Fibroblast of peridontal ligament (primary cell): ENCODE measurements around the gene ZNF524.

Experiments
- DNase-seq: peaks from one replicate; pipeline ENCODE4 v3.0.0-alpha.2; 2010; ENCODE audit errors: extremely low read depth

ZNF524 gene

DNA sequence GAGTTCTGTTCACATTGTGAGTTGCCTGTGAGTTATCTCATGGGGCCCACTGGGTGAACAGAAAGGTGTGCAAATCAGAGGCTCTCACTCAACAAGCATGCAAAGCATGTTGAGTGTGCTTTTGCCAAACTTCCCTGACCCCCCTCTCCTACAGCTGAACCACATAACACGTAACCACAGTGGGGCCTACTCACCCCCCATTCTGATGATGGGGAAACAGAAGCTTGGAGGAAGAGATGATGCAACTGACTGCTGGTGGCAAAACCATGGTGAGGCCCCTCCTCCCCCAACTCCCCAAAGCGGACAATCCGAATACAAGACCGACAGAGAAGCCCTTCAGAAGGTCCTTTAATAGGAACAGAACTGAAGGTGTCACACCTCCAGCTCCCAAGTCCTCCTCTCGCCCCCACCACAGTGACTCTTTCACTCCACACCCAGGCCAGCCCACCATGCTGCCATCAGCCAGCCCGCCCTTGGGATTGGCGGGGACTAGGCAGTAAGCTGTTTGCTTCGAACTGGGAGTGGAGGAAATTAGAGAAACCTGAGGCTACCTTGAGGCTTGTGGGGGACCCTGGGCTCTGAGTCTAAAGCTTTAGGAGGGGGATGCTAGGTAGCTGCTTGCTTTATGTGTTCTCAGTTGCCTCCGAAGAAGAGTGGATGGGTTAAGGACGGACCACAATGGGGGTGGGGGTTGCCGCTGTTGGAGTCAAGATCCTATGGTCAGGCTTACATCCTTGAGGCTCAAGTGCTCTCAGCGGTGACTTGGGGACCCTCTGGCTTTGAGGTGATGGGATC, 20.5 kb downstream of the ZNF524 start:
- no peak for DNase-seq

DNA sequence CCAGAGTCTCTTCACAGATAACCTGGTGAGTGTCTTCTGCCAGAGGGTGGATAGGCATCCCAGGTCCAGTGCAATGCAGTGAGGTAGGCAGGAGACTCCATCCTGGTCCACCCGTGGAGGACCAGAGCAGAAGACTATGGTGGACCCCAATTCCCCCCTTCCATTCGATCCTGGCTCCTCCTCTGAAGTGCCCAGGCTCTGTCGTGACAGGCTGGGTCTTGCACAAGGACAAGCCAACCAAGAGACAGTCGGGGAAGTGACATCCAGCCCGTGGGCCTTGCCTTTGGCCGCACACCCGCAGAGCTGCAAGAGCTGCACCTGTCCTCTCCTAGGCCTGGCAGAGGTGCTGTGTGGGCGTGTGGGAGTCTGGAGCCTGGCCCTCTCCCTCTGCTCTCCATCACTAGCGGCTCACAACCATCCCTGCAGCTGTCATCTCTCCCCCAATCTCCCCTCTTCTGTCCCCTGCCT, 21.2 kb downstream of the ZNF524 start:
- DNase-seq = no peak

DNA sequence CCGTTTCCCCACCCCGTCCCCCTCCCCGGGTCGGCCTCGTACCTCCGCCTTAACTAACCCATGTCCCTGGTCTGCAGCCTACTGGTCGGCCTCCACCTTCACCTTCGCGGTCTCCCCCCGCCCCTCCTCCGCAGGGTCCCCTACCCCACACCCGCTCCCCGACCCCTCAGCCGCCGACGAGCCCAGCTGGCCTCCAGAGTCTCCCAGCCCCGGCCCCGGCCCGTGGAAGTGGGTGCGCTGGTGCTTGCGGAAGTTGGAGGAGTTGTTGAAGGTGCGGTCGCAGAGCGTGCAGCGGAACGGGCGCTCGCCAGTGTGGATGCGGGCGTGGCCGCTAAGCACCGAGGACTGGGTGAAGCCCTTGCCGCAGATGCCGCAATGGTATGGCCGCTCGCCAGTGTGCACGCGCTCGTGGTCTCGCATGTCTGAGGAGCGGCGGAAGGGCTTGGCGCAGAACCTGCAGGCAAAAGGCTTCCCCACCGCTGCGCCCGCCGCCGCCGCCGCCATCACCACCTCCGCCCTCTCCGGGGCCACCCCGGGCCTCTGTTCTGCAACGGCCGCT, 21.7 kb downstream of the ZNF524 start:
- no peak for DNase-seq

DNA sequence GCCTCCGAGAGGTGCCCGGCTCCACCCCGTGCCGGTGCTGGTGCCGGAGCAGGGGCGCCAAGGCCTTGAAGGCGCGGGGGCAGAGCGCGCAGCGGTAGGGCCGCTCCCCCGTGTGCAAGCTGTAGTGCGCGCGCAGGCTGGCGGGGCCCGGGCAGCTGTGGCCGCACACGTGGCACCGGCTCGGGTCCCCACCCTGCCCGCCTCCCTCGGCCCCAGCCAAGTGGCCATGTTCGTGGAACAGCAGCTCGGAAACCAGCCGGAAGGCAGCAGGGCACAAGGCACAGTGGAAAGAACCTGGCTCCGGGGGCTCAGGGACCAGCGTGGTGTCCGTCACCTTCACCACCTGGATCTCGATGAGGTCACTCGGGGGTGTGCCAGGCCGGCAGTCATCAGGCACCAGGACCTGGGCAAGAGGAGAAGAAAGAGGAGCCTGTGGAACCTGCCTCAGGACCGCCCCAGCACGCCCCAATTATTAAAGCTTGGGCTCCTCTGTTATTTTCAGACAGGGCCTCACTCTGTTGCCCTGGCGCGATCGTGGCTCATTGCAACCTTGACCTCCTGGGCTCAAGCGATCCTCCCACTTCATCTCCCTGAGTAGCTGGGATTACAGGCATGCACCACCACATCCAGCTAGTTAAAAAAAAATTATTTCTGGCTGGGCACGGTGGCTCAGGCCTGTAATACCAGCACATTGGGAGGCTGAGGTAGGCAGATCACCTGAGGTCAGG, 22.3 kb downstream of the ZNF524 start:
- no peak for DNase-seq

DNA sequence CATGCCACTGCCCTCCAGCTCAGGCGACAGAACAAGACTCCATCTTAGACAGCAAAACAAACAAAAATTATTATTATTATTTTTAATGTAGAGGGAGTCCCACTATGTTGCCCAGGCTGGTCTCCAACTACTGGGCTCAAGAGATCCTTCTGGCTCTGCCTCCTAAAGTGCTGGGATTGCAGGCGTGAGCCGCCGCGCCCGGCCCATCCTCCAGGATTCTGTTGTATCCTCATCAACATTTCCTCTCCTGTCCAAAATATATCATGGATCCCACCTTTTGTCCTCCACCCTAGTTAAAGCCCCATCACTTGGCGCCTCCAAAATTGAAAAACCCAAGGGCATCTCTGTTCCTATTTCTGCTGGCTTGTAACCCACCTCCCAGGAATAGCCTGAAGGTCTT, 23.0 kb downstream of the ZNF524 start:
- no peak for DNase-seq

DNA sequence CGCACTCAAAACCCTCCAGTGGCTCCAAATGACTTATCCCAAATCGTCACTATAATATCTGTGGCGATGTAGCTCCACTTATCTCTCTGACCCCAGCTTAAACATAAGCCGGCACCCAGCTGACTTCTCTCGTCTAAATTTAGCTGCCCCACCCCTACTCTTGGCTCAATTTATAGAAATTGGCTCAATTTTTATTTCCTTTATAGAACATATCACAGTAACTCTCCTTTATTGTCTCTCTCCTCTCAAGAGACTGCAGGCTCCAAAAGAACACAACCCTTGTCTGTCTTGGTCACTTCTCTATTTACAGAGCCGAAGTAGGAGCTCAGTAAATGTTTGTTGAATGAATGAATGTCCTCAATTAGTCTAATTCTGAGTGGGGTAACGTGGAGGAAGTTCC, 23.5 kb downstream of the ZNF524 start:
- no peak for DNase-seq

DNA sequence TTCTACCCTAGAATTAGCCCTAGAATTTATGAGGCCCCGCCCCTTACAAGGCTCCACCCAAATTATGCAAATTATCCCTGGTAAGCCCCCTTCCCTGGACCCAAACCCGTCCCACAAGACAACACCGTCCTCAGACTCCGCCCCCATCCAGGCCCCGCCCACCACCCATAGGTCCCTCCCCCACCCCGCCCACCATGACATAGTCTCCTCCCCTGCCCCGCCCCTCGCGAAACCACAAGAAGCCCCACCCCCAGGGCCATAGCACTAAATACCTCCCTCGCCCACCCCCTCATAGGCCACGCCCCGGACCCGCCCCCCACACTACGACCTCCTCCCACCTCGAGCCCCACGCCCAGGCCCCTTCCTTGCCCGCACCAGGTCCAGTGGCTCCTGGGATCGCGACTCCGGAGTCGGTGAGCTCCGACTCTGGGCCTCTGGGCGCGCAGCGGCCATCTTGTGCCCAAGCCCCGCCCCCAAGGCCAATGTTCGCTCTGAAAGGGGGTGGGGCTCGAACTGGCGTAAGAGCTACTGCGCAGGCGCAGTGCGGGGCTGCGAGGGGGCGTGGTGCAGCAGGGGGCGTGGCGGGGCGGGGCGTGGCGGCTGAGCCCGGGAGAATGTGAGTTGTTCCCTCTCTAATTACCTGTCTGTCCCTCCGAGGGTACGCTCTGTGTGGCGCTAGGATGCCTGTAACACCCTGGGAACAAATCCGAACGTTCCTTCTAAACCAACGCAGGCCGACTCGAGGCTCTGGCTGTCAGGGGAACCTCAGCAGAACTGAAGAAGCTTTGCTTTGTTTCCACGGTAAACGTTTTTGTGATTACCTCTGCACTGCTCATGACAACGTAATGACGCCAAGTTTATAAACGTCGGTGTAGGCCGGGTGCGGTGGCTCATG, 24.3 kb downstream of the ZNF524 start, which contains the start of gene ZNF784:
TSS of gene ZNF784 (minus strand) at position 458 of the 895 bp plus-strand sequence. CDS start at position 453, 5 bp downstream.
- peak; percentile 90 for DNase-seq

DNA sequence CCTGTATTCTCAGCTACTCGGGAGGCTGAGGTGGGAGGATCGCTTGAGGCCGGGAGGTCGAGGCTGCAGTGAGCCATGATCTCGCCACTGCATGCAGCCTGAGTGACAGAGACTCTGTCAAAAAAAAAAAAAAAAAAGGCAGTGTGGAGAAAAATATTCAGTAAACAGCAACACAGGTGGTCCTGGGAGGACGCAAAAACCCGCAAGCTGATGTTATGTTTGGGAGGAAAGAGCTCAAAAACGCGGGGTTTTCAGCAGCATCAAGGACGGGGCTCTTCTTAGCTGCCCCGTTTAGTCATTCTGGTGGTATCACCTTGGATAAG, 24.9 kb downstream of the ZNF524 start:
- DNase-seq = no peak

DNA sequence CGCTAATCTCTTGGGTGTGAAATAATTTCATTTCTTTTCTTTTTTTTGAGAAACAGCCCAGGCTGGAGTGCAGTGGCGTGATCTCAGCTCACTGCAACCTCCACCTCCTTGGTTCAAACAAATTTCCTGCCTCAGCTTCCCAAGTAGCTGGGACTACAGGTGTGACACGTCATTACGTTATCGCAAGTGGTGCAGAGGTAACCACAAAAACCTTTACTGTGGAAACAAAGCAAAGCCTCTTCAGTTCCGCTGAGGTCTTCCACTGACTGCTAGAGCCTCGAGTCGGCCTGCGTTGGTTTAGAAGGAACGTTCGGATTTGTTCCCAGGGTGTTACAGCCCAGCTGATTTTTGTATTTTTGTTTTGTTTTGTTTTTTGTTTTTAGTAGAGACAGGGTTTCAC, 26.3 kb downstream of the ZNF524 start:
- no peak for DNase-seq

DNA sequence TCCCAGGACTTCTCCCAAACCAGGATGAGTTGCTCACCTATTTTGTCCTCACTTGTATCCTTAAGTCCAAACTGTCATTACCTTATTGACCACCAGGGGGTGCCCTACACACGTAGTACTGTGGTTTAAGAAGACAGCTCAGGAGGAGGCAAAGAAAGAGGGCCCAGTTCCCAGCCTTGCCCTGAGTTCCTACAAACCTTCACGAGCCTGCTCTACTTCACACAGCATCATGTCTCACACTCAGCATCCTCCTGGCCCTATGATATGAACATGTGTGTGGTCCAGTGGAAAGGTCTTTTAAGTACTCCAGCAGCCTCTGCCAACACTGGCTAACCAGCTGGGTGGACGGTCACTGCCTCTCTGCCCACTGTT, 32.4 kb downstream of the ZNF524 start:
- DNase-seq = peak; percentile 98

DNA sequence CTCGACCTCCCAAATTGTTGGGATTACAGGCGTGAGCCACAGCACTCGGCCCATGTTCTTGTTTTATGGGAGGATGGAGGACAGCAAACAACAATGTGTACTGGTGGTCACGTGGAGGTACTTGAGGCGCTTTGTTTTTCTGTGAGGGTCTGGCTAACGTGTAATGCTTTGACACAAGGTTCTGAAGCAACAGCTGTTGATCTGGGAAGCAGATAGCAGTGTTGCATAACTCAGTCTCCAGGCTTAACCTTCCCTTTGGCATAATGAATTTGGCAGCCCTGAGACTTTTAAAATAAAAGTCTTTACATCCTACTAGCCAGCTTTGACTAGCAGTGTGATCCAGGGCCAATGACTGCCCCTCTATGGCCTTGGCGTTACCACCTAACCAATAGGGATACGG, 33.8 kb downstream of the ZNF524 start:
- no peak for DNase-seq

DNA sequence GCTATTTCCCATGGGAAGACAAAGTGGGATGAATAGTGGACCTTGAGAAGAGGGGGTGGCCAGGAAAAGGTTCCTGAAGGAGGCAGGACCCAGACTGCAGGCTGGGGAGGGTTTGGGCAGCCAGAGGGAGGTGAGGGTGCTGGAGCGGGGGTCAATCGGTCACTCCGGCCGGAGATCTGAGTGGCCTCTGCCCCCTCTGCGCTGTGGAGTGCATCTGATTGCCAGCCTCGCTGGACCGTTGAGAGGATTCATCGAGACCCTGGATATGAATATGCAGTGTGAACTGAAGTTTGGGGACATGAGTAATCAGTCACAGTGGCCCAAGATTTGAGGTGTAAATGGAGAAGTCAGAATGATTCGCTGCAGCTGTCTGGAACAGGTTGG, 35.2 kb downstream of the ZNF524 start:
- no peak for DNase-seq

DNA sequence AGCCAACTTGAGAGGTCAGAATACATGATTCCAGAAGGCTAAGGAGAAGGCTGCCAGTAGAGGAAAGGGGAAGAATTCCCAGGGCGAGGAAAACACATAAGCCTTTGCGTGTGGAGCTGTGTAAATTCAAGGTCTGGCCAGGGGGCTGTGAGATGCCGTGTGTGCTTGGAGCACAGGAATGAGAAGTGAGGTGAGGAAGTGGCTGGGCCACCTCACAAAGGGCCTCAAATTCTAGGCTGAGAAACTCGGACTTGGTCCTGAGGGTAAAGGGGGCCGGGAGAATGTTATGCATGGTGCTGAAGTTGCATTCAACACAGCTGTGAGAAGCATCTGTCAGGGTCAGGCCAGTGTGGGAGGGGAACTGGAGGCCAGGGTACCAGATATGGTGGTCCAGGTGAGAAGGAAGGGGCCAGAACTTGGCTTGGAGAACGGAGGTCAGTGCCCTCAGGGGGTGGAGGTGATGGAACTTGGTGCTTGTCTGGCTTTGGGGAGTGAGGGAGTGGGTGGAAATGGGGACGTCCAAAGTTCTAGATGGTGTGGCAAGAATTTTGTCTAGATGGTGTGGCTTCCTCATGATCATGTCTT, 35.9 kb downstream of the ZNF524 start:
- no peak for DNase-seq

DNA sequence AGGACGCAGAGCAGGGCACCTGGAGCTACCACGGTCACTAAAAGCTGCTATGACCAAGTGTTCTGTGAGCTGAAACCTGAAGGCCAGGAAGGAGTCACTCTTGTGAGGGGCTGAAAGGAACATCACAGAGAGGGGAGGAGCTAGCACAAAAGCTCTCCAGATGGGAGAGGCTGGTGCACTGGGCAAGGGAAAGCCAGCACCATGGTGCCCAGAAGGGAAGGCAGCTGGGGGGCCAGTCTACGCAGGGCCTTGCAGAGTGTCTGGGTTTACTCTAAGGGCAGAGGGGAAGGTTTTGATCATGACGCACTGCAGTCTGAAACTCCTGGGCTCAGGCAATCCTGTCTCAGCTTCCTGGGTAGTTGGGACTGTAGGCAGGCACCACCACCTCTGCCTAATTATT, 36.6 kb downstream of the ZNF524 start:
- no peak for DNase-seq

DNA sequence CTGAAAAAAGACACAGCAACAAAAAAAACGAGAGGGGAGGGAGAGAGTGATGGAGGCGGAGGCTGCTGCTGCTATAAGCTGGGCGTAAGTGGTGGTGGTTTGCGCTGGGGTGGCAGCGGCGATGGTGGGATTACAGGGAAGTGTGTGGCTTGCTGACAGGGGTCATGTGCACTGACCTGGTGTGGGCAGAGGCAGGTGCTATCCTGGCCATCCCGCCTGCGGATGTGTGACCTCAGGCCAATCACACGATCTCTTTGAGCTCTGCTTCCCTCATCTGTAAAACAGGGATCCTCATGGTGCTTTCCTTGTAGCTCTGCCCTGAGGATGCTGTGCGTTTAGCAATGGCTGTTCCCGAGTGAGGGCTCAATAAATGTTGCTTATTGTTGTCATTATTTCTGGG, 37.4 kb downstream of the ZNF524 start:
- no peak for DNase-seq

DNA sequence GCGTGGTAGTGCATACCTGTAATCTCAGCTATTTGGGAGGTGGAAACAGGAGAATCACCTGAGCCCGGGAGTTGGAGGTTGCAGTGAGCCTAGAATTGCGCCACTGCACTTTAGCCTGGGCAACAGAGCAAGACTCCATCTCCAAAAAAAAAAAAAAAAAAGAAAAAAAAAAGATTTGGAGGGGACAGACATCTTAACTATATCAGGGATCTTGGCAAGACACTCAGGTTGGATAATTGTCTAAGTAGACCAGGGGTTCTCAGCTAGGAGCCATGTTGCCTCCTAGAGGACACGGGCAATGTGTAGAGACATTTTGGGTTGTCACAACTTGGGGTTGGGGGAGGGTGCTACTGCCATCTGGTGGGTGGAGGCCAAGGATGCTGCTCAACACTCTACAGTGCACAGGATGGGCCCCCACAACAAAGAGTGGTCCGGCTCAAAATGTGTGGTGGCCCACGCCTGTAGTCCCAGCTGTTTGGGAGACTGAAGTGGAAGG, 38.8 kb downstream of the ZNF524 start:
- no peak for DNase-seq

DNA sequence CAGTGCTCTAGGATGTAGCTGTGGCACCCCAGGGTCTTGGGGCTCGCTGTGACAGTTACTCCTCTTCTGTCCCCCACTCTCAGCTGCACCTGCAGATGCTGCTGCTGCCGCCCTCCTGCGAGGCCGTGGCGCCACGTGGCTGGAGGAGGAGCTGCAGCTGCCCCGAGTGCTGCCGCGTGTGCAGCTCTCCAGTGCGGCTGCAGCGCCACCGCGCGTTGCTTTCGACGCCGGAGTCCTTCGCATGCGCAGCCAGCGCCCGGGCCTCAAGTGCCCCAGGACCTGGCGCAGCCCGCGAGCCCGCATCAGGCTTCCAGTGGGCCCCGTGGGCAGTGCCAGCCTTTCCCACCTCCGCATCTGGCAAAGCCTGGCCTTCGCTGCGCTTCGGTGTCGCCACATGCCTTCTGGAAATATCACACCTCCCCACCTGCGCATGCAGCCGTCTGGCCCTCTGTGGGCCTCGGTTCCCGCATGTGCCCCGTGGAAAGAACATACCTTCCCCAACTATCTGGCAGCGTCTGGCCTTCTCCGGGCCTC, 40.0 kb downstream of the ZNF524 start:
- peak; percentile 58 for DNase-seq

DNA sequence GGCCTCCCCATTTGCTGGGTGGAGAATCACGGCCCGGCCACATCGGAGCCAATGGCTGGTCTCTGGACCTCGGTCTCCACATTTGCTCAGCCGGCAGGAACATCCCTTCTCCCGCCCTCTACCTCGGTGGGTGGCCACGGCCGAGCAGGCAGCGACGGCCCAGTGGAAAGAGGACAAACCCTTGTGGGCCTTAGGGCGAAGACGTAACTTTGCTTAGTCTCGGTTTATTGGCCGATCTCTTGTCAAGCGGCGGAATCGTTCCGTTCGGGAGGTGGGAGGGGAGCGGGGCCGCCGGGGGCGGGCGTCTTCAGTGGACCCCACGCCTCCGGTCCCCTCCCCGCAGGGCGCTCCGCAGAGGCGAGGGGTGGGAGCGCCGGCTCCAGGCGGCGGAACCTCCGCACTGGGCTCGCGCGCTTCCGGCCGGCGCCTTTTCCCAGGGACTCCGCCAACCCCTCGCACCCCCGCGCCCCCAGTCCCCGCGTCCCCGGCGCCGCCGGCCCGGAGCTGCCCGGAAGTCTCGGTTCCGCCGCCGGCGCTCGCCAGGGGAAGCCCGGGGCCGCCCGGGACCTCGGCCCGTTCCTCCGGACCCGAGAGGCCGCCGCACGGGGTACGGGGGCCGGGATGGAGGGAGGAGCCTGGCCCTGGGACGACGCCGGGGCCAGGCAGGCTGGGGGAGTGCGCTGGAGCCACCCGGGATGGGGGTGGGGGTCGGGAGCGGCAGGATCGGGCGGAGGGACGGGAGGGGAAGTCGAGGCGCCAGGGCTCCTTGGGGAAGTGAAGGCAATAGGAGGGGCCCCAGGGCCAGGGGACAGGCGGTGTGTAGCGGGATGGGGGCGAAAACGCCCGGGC, 40.7 kb downstream of the ZNF524 start, which contains the start of gene ZNF580:
TSS of gene ZNF580 (plus strand) at position 426 of the 849 bp plus-strand sequence. CDS start 1,507 bp downstream, outside the sequence.
- peak; percentile 79 for DNase-seq

DNA sequence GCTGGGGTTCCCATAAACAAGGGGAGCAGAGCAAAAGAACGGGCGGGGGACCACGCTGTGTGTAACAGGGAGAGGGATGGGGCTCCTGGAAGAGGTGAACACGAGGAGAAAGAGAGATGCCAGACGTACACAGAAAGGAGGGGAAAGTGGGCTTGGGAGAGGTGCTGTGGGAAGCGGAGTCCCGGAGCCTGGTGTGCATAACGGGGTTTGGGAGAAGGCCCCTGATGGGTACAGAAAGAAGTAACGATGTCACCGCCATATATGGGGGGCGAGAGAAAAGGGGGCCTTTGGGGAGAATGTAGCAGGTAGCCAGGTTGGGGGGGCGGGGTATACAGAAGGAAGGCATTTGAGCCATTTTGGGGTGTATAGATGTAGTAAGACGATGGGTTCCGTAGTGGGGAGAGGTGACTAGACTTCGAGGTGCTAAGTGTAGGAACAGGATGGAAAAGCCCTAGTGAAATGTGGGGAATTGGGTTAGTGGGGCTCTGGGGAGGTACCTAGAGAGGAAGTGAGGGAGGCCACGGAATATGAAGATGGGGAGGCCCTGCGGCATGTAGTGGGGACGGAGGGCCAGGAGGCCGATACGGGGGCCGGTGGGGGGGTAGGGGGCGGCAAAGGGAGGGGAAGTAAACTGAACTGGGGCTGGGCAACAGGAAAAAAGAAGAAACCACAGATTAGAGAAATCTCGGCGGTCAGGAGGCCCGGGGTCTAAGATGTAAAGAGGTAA, 41.5 kb downstream of the ZNF524 start:
- peak; percentile 26 for DNase-seq
